Fibroblast of skin of left biceps (primary cell): ENCODE measurements around the gene DNAH17.
"Not testable (repeated sequence)": the region's sequence is repeated elsewhere in the genome, so short reads cannot be mapped to it uniquely, and the experiment has no call there.

Experiments used
- DNase-seq, 2 experiments: peaks; one replicate each; pipeline ENCODE4 v3.0.0-alpha.2; 2013; ENCODE audit warnings: low read depth in 2 of 2

The DNAH17 gene

DNA sequence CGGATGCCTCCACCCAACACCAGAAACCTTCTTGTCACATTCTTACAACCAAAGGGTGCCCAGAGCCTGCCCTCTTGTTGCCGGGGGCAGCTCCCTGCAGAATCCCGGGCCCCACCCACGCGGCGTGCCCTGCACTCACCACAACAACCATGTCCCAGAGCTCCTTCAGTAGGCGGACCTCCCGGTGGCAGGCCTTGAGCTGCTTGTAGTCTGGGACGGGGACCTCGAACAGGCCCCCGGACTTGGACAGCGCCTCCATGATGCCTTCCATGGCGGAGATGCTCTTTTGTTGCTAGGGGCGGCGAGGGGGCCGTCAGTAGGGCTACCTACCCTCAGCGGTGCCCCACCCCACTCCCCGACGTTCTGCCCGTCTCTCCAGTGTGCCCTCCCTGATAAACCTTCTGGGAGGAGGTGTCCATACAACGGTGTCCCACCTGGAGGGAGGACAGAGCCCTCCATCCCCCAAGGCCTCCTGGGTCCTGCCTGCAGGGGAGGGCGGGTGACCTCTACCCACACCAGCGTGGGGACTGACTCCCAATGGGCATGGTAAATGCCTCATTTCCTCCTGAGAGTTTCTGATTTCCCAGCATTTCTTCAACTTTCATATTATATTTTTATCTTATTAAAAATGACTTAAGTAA lies 52.2 kb downstream of the DNAH17 start:
- DNase-seq, result no peak

DNA sequence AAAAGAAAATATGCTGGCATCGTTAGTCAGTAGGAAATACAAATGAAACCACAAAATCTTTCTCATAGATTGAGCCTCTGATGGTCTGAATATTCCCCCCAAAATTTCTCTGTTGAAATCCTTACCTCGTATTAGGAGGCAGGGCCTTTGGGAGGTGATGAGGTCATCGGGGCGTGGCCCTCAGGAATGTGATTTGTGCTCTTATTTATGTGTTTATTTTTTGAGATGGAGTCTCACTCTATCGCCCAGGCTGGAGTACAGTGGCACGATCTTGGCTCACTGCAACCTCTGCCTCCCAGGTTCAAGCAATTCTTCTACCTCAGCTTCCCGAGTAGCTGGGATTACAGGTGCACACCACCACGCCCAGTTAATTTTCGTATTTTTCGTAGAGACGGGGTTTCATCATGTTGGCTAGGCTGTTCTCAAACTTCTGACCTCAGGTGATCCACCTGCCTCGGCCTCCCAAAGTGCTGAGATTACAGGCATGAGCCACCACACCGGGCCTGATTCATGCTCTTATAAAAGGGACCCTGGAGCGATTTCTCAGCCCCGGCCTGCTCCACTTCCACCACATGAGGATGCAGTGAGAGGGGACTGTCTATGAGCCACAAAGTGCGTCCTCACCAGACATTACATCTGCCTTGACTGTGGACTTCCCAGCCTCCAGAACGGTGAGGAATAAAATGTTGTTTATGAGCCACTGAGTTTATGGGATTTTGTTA lies 53.1 kb downstream of the DNAH17 start:
- no peak for DNase-seq

DNA sequence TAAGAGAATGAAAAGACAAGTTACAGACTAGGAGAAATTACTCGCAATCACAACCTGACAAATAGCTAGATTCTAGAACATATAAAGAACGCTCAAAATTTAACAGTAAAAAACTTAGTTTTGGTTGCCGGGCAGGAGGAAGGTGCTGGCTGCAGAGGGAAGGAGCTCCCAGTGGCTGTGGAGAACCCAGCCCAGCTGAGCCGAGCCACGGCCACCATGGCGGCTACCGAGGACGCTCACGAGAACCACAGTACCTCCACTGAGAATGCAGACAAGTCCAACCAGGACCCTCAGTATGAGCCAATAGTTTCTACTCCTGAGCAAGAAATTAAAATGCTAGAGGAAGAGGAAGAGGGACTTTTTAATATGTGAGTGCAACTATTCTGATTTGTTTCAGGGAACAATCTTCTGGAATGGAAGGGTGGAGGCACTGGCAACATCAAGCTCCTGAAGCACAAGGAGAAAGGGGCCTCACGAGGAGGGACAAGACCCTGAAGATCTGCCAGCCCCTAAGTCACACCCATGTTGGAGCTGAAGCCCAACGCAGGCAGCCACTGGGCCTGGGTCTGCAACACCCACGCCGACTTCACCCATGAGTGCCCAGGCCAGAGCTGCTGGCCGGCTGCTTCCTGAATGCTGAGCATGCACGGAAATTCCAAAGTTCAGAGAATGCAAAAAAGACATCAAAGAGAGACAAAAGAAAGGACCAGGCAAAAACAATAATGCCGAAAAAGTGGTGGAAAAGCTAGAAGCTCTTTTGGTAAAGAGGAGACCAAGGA lies 55.0 kb downstream of the DNAH17 start:
- no peak for DNase-seq

DNA sequence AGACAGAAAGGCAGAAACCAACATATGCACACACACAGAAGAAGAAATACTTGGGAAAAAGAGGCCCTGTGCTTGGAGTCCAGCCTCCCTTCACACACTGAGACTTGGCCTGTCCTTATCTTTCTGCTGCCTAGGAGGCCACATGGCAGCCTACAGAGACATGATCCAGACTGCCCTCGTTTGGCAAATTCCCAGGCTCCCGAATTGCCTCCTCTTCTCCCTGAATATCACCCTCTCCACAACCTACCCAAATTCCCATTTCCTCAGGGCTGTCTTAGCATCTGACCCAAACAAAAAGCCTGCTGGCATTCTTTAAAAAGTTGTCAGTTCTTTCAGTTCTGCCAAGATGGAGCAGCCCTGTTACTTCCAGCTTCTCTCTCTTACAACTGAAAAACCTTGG lies 59.8 kb downstream of the DNAH17 start:
- DNase-seq, result no peak

DNA sequence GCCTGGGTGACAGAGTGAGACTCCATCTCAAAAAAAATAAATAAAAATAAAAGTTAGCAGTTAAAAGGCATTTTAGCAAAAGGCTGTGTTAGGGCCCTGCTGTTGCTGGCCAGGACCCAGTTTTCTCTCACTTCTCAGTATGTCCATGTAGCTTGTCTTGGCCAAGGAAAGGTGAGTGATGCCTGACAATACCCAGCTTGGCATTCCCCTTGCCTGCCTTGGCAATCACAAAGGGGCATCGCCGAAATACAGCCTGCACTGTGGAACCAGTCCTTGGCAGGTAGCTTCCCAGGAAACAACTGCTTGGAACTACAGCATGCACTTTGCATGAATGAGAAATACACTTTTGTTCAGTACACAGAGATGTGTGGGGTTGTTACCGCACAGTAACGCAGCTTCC lies 61.7 kb downstream of the DNAH17 start:
- no peak for DNase-seq

DNA sequence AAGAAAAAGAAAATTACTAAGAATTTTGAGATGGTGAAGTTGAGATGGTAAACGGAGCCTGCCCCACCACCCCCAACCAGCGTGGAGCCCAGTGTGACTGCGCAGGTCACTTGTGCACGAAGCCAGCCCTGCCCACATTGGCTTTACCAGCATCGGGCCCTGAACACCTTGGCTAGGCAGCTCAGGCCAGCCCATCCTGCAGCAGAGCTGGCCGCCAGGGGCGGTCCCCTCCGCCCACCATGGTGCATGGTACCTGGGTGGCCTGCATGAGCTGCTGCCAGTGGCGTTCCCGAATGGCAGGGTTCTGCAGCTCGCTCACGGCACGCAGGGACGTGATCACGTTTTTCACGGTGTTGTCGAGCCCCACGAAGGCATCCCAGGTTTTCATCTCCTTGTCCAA lies 62.7 kb downstream of the DNAH17 start:
- DNase-seq, result no peak

DNA sequence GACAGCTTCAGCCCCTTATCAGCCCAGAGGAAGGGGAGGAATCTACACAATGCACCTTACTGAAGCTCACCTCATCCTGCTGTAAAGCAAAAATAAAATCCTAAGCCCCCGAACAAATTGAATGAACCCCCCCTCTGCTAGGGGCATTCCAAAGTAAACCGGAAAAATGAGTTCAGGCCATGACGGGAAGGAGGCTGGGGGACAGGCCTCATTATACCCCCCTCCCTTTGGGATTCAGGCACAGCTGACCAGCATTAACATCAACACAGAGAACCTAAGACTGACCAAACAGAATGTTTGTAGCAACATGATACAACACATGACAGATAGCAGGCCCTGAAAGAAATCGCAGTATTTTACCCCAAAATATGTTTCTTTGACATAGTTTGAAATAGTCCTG lies 64.2 kb downstream of the DNAH17 start:
- DNase-seq, result no peak

DNA sequence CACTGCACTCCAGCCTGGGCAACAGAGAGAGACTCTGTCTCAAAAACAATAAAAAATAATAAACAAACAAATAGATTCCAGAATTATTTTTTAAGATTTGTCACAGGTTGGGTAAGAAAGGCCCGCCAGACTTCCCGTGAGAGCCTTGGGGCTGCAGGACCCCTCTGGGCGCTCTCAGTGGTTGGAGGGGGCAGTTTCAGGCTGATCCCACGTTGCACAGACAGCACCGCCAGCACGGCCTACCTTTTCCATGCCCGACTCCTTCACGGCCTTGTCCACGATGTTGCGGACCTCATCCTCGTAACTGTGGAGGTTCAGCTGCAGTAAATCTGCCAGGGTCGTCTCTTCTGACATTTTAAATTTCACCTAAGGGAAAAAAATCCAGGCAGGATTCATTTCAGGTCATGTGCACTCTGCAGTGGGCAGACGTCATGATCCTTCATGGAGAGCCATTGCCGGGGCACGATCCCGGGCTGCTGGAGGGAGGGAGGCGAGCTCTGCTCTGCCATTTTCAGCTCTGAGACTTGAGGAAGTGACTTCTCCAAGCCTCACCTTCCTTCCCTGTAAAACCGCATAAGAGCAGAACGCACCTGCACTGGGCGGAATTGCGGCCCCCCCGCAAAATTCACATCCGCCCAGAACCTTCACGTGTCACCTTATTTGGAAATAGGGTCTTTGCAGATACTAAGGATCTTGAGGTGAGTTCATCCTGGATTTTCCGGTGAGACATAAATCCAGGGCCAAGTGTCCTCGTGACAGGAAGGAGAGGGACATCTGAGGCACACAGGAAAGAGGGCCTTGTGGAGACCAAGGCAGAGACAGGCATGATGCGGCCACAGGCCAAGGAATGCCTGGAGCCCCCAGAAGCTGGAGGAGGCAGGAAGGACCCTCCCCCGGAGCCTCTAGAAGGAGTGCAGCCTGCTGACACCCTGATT lies 66.8 kb downstream of the DNAH17 start:
- no peak for DNase-seq

DNA sequence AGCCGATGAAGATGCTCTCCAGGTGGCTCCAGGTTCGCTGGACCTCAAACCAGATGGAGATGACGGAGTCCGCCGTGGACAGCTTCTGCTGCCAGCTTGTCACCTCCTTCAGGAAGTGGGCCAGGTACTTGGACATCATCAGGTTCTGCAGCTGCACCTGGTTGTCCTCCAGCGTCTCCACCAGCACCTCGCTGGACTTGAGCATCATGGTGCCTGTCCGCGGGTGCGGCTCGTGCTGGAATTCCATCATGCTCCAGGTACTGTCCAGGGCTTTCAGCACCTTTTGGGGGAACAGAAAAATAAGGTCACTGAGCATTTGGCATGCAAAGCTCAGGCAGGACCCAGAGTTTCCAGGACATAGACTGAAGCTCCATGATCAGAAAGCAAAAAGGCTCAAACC lies 69.7 kb downstream of the DNAH17 start:
- no peak for DNase-seq

DNA sequence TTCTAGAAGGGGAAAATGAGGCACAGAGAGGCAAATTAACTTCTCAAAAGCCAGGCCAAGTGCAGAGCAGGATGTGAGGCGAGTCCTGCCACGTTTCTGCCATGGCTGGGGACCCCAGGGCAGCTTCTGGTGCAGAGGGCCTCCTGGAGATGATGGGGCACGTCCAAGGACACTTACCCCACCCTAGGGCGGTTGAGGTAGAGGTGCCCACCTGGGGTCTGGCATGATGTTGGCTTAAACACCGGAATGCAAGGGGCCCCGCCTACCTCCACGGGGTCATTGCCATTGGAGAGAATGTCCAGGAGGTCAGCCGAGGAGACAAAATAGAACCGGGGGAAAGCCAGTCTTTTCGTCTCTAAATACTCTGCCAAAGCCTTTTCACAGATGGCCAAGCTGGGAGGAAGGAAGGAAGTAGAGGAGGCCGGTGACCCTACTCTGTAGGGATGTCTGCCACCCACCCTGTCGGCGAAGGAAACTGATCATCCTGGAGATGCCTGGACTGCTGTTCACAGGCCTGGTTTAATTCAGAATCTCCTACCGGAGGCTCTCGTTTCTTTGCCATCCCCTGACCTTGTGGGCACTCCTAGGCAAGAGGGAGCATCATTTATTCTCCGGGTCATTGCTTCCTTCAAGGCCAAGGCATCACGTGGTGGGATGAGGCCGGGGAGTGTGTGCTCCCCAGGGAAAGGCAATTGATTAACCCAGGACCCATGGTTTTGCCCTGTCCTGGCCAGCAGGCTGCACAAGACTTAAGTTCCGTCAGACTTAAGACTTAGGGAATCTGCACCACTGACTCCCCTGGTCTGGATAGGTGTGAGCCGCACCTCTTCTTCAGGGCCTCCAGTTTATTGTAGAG lies 70.5 kb downstream of the DNAH17 start:
- DNase-seq, result no peak

DNA sequence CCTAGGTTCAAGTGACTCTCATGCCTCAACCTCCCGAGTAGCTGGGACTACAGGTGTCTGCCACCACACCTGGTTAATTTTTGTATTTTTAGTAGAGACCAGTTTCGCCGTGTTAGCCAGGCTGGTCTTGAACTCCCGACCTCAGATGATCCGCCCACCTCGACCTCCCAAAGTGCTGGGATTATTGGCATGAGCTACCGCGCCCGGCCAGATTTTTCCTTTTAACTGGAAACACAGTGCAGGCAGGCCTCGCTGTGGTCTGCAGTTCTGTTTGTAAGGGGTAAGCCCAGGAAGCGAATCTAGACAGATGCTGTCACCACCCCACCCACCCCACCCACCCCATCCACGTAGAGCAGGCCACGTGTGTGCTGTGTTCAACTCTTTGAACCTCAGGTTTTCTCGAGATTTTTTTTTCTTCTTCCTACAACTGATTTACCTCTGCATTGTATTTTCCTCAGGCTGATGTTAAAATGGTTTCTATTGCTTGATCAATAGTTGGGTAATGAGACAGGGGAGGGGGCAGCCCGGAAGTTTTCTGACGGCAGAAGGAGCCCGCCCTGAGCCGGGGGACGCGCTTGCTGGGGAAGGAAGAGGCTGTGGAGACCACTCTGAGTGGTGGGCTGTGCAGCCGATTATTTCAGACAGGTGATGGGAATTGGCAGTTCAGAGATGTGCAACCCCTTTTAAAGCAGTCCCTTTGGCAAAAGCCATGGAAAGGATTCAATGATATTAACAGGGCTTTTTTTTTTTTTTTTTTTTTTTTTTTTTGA lies 72.9 kb downstream of the DNAH17 start:
- DNase-seq, result no peak

DNA sequence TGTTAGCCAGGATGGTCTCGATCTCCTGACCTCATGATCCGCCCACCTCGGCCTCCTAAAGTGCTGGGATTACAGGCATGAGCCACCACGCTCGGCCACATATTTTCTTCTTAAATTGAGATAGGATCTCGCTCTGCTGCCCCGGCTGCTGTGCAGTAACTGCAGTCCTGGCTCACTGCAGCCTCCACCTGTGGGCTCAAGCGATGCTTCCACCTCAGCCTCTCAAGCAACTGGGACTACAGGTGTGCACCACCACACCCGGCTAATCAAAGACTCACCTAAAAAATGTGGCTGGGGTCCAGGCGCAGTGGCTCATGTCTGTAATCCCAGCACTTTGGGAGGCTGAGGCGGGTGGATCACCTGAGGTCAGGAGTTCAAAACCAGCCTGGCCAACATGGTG lies 73.8 kb downstream of the DNAH17 start:
- not testable (repeated sequence) for DNase-seq

DNA sequence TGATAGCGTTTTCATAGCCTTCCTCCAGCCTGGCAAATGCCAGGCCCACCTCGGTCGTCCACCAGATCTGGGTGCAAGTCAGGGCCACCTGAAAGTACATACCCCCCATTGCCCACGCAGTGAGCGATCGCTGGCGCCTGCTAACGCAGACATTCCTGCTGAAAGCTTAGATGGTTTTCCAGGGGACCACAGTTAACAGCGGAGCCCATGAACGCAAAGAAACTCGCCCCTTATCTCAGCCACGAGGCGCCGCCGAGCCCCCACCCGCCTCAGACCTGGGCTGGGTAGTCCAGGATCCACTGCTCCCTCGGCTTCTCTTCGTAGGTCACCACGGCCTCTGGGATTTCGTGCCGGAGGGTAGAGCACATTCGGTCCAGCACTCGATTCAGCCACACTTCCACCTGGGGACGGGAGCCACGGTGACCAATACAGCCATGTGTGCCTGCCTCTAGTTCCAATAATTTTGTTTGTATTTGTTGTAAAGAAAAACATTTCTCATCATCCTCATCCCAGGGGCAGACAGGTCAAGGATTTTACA lies 74.5 kb downstream of the DNAH17 start:
- no peak for DNase-seq

DNA sequence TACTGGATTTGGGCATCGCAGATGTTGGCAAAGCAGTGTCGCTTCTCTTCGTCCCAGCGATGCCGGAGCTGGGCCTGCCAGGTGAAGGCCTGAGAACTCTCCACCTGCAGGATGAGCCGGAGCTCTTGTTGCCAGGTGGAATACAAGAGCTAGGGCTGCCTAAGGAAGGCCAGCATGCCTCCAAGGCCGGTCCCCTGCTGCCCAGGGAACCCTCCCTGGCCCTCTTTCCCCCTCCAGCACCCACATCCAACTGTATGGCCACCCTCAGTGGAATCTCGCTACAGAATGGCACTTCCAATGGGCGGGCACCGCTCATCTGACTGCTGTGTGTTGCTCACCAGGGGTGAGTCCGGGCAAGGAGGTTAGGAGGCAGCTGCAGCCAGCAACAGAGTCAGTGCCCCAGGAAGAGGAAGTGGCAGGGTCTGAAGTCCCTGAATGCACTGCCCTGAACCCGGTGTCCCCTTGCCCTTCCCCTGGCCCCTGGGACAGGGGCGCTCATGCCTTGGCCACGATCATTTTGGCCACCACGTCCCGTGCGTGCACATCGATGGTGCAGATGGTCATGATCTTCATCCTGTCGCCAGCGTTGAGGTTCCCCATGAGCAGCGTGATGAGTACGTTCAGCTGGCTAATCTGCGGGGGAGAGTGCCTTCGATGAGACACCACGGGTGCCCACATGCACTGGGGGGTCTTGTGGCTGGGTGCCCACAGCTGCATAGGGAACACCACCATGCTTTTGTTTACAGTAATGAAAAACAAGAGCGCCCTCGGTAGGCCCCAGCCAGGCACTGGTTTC lies 75.8 kb downstream of the DNAH17 start:
- DNase-seq, result no peak

DNA sequence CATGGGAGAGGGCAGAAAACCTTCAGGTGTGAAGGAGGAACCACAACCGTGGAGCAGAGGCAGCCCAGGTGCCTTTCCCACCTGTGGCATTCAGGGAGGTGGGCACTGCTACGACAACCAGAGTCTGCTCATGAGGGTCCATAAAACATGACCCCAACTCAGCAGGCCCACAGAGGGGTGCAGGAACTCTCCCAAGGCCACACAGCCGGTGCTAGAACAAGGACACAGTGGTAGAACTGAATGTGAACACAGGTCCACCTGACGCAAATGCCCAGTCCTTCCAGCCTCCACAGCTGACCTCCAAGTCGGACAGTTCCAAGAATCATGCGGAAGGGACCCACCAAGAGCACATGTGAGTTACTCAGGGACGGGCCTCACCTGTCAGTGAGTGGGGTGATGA lies 76.4 kb downstream of the DNAH17 start:
- DNase-seq, result no peak

DNA sequence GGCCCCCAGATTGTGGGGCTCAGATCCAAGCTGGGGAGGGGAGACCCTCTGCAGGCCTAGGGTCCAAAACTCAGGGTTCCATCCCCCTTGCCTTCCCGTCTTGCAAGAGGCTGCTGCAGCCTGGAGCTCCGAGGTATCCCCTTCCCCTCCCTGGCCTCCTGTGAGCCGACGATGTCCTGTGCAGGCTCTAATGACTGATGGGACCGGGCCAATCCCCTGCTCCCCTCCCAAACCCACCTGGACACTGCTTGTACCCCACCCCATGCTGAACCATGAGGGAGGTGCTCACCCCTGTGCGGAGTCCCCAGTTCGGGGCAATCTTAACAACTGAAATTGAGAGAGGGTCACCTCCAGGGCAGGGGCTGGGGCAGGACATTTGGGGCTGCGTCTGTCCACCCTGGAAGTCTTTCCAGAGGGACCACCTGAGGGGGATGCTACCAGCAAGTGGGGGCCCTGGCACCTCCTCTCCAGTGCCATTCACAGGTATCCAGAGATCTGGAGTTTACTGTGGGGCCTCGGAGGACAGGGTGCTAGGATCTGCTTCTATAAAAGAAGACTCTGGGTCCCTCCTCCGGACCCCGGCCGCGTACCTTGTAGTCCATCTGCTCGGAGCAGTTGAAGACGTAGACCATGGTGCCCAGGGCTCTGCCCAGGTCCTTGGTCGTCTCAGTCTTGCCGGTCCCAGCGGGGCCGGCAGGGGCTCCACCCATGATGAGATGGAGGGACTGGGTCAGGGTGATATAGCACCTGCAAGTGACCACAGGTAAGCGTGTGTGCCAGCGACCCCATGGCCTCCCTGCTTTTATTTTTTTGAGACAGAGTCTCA lies 77.3 kb downstream of the DNAH17 start:
- no peak for DNase-seq

DNA sequence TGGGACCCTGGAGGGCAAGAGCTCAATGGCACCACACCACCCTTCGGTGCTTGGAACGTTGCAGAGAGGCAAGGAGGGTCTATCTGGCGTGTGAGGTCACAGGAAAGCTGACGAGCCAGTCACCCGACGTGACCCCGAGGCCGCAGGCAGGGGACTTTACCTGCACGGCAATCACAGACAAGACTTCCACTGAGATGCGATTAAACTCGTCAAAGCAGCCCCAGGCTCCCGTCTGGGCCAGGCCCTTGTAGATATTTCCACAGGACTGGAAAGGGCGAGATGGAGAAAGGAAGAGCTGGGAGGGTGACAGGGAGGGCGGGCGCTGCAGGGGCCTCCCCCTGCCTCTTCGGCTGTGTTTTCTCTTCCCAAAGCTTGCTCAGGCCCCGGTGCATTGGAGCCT lies 78.3 kb downstream of the DNAH17 start:
- no peak for DNase-seq

DNA sequence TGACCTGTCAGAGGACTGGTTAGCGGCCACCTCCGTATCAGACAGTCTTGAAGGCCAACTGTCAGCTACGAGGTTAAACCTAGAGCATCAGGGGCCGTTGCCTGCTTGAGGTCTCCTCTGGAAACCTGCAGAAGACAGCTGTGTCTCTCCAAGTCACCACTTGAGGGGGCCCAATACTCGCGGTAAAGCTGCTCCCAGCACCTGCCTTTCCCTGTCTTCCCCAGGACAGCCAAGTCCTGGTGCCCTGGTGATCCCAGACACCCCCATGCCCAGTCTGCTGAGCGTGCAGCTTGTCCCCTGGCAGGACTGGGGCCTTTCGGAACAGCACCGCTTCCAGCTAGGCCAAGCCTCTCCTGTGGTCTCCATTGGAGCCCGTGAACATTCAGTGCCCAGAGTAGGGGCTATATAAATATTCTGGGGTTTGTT lies 80.1 kb downstream of the DNAH17 start:
- peak; percentile 28 to 32 for DNase-seq
